Upper lobe of left lung (tissue), 6 donors: ENCODE results near the gene TMEM167A. TPM values are rescaled to one million over a fixed set of nuclear protein-coding genes. Genes with fewer than 3 reads are reported as not detected.

ENCODE experiments used
- ATAC-seq, 2 donors: fragments of 200-7000 bp; cut with Tn5 transposase; one replicate each; pipeline ENCODE4 v1.9.1; 2022; ENCODE audit warnings: mild to moderate bottlenecking in 2 of 2, moderate library complexity in 2 of 2; ENCODE audit not compliant: low FRiP score in 2 of 2
- DNase-seq, 2 donors: peaks; one replicate each; pipeline ENCODE4 v3.0.0-alpha.2; 2019 to 2020
- H3K27ac ChIP-seq, 4 donors: fragments of 200-600 bp; sonication (generic); one replicate each; pipeline ENCODE4 v1.5.1; 2016 to 2019
- H3K27me3 ChIP-seq, 4 donors: fragments of 200-600 bp; sonication (generic); one replicate each; pipeline ENCODE4 v1.5.1; 2017 to 2019
- H3K36me3 ChIP-seq, 4 donors: fragments of 200-600 bp; sonication (generic); one replicate each; pipeline ENCODE4 v1.5.1; 2016 to 2019
- H3K4me1 ChIP-seq, 4 donors: fragments of 200-600 bp; sonication (generic); one replicate each; pipeline ENCODE4 v1.5.1; 2018 to 2019
- H3K4me3 ChIP-seq, 4 donors: fragments of 200-600 bp; sonication (generic); one replicate each; pipeline ENCODE4 v1.5.1; 2017 to 2019; ENCODE audit warnings: mild to moderate bottlenecking in 2 of 4, moderate library complexity in 1 of 4
- H3K9me3 ChIP-seq, 4 donors: fragments of 200-600 bp; sonication (generic); one replicate each; pipeline ENCODE4 v1.5.1; 2018 to 2019
- CTCF ChIP-seq, 6 experiments: fragments of 450-650 bp in 4 of 6; fragments of 200-600 bp in 2 of 6; sonication (generic) in 2 of 6; IDR thresholded peaks; one replicate each; pipeline ENCODE4 v1.5.1; 2016 to 2019; ENCODE audit warnings: antibody characterized with exemption in 6 of 6
- EP300 ChIP-seq, 4 donors: sonication (generic); formaldehyde crosslinking; IDR thresholded peaks; one replicate each; pipeline ENCODE4 v1.5.1; 2017; ENCODE audit warnings: antibody characterized with exemption in 4 of 4, control low read depth in 2 of 4
- POLR2A ChIP-seq, 4 donors: fragments of 450-650 bp; IDR thresholded peaks; one replicate each; pipeline ENCODE4 v1.5.1; 2016 to 2017; ENCODE audit warnings: antibody characterized with exemption in 4 of 4, mild to moderate bottlenecking in 2 of 4
- POLR2AphosphoS5 ChIP-seq, 2 donors: sonication (generic); formaldehyde crosslinking; IDR thresholded peaks; one replicate each; pipeline ENCODE4 v1.5.1; 2017; ENCODE audit warnings: antibody characterized with exemption in 2 of 2
- WGBS, 2 donors: methylation state at CpG; one replicate each; pipeline ENCODE4 v1.1.5; 2017 to 2018; 5-methylcytosine and 5-hydroxymethylcytosine counted together
- total RNA-seq, 6 donors: library from RNA; depleted of rRNA in 4 of 6; stranded (reverse); fragments of >200 nt in 4 of 6; gene quantifications; one replicate each; pipeline versions ENCODE4 v1.1.0 to v1.2.1, GENCODE V29; 2016 to 2021
- donor health status: DM: no; HTN: no; CAD: no; lungs with moderate emphysema.
- donor health status: DM: no; HTN: yes; CAD: no; lungs with severe emphysema.

The TMEM167A gene
- total RNA-seq, 6 donors from 2014 or later = 14.3 to 81.2 (median 53.1) TPM

GRCh38 chr5:83118976-83119375 lies 41.8 kb upstream of the TMEM167A start:
- Histone ChIP-seq H3K4me1 (no peaks in the 10 kb centered on the region), H3K27me3 (no peaks in the 10 kb centered on the region), H3K9me3 (peaks cover 0 to 4% (median 2%) of the 10 kb centered on the region in 4 donors), H3K27ac (no peak overlapping the region), H3K4me3 (no peak overlapping the region), H3K36me3 (no peaks in the 10 kb centered on the region)
- no peak for DNase-seq
- ATAC-seq = no peak
- 83 to 87% methylated on average over 1 of the region's 1 CpG for WGBS, 2 donors
- TF ChIP-seq EP300 (IDR thresholded peaks at IDR 0.05) (no peak), POLR2A (IDR thresholded peaks at IDR 0.05) (no peak), POLR2AphosphoS5 (IDR thresholded peaks at IDR 0.05) (no peak)

DNA sequence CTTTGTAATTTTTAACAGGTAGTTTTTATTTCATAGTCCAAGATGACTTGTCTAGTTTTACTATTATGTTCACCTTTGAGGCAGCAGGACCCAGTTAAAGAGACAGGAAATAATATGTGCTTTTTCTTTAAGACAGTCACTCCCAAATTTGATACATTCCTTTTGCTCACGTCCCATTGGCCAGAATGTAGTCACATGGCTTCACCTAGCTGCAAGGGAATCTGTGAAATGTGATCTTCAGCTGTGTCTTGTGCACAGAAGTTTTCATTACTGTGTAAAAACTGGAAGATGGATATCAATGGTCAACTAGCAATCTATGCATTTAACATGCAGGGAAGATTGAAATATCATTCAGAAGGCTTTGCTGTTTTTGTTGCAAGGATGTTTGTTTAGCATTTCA lies 41.3 kb upstream of the TMEM167A start:
- 84 to 96% methylated on average over 1 of the region's 1 CpG for WGBS, 2 donors
- Histone ChIP-seq H3K27me3 (no peaks in the 10 kb centered on the region), H3K4me3 (no peak overlapping the region), H3K4me1 (no peaks in the 10 kb centered on the region), H3K9me3 (peaks cover 0 to 4% (median 2%) of the 10 kb centered on the region in 4 donors), H3K27ac (no peak overlapping the region), H3K36me3 (no peaks in the 10 kb centered on the region)
- DNase-seq (no peak), ATAC-seq (no peak)
- TF ChIP-seq POLR2AphosphoS5 (IDR thresholded peaks at IDR 0.05) (no peak), POLR2A (IDR thresholded peaks at IDR 0.05) (no peak), CTCF (IDR thresholded peaks at IDR 0.05) (no peak), EP300 (IDR thresholded peaks at IDR 0.05) (no peak)

DNA sequence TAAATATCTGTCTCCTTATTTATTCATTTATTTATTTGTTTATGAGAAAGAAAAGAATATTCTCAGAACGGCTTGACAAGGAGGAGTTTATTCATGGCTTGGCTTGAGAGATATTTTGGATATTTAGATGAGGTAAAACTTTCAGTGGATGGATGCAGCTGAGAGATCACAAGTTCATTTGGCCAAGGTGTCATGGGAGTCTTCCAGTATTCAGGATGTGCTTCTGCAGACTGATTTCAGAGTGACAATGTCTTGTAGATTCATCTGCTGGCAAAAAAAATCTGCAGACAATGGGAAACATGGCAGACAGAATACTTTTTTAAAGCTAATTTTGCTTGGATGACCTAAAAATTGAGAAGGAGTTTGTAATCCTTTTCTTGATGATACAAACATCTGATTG lies 38.6 kb upstream of the TMEM167A start:
- H3K27ac ChIP-seq = no peak overlapping the region
- no peaks in the 10 kb centered on the region for H3K4me1 ChIP-seq
- H3K36me3 ChIP-seq = peaks cover 0 to 3% (median 0%) of the 10 kb centered on the region in 4 donors
- H3K9me3 ChIP-seq = peaks cover 0 to 4% (median 2%) of the 10 kb centered on the region in 4 donors
- 83 to 97% methylated on average over 1 of the region's 1 CpG for WGBS, 2 donors
- no peak overlapping the region for H3K4me3 ChIP-seq
- DNase-seq (no peak), ATAC-seq (no peak)
- no peaks in the 10 kb centered on the region for H3K27me3 ChIP-seq
- TF ChIP-seq POLR2A (IDR thresholded peaks at IDR 0.05) (no peak), POLR2AphosphoS5 (IDR thresholded peaks at IDR 0.05) (no peak), EP300 (IDR thresholded peaks at IDR 0.05) (no peak)

- Histone ChIP-seq H3K4me1 (no peaks in the 10 kb centered on the region), H3K27me3 (no peaks in the 10 kb centered on the region), H3K36me3 (peaks cover 0 to 3% (median 0%) of the 10 kb centered on the region in 4 donors), H3K9me3 (no peaks in the 10 kb centered on the region), H3K4me3 (no peak overlapping the region), H3K27ac (no peak overlapping the region)
- TF ChIP-seq EP300 (IDR thresholded peaks at IDR 0.05) (no peak), POLR2AphosphoS5 (IDR thresholded peaks at IDR 0.05) (no peak), POLR2A (IDR thresholded peaks at IDR 0.05) (no peak), CTCF (IDR thresholded peaks at IDR 0.05) (no peak)
- 77 to 80% methylated on average over 1 of the region's 1 CpG for WGBS, 2 donors
- DNase-seq (no peak), ATAC-seq (no peak)
Observed at GRCh38 chr5:83109380-83109779, 32.2 kb upstream of the TMEM167A start.

- TF ChIP-seq EP300 (IDR thresholded peaks at IDR 0.05) (no peak), CTCF (IDR thresholded peaks at IDR 0.05) (no peak), POLR2A (IDR thresholded peaks at IDR 0.05) (no peak), POLR2AphosphoS5 (IDR thresholded peaks at IDR 0.05) (no peak)
- Histone ChIP-seq H3K27me3 (no peaks in the 10 kb centered on the region), H3K4me3 (no peak overlapping the region), H3K36me3 (no peaks in the 10 kb centered on the region), H3K27ac (no peak overlapping the region), H3K9me3 (no peaks in the 10 kb centered on the region), H3K4me1 (no peaks in the 10 kb centered on the region)
- DNase-seq (no peak), ATAC-seq (no peak)
- WGBS, 2 donors = 91 to 92% methylated on average over 3 of the region's 3 CpGs
Observed at GRCh38 chr5:83107692-83108420, 30.7 kb upstream of the TMEM167A start.

DNA sequence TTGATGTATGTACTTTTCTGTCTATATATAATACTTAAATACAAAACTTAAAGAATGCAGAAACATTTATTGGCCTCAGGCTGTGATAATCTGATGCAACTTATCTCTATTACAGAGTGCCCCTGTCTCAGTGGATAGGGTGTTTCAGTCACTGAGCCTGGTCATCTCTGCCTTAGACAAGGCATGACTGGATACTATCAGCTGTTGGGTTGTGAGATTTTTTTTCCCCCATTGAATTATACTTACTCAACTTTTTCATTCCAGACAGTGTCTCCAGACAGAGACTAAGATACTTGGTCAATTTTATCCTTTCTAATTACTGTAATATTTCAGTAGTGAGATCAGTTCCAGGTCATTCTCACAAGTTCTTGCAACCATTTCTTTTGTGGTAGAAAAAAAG lies 26.8 kb upstream of the TMEM167A start:
- H3K27ac ChIP-seq = no peak overlapping the region
- ATAC-seq (peak in 1 of 2 donors; percentile 73), DNase-seq (no peak)
- H3K27me3 ChIP-seq = no peaks in the 10 kb centered on the region
- no peaks in the 10 kb centered on the region for H3K9me3 ChIP-seq
- H3K36me3 ChIP-seq = no peaks in the 10 kb centered on the region
- TF ChIP-seq POLR2AphosphoS5 (IDR thresholded peaks at IDR 0.05) (no peak), CTCF (IDR thresholded peaks at IDR 0.05) (no peak), EP300 (IDR thresholded peaks at IDR 0.05) (no peak), POLR2A (IDR thresholded peaks at IDR 0.05) (no peak)
- no peaks in the 10 kb centered on the region for H3K4me1 ChIP-seq
- H3K4me3 ChIP-seq = no peak overlapping the region
